Kidney (tissue), 14 donors: ENCODE measurements around the gene ZNF423. TPM values are rescaled to one million over a fixed set of nuclear protein-coding genes. Genes with fewer than 3 reads are reported as not detected.
A peak's percentile ranks its signal among the peaks of the same experiment; 100 is the strongest.

Experiments
- DNase-seq, 5 donors: peaks; one replicate each; pipeline ENCODE4 v3.0.0-alpha.2; 2013 to 2020
- FAIRE-seq: peaks from 2 replicates; lab custom pipeline; 2012; peaks lifted over from hg19 to GRCh38; lab: Jason Lieb, UNC
- H3K27ac ChIP-seq, 2 donors: one replicate each; pipeline ENCODE4 v1.7.0; 2013; ENCODE audit warnings: low read depth in 2 of 2, low read length in 2 of 2, inconsistent platforms in 1 of 2
- H3K27me3 ChIP-seq: one replicate; pipeline ENCODE4 v1.7.1; 2013; ENCODE audit warnings: low read length, inconsistent platforms; ENCODE audit not compliant: control insufficient read depth, insufficient read depth
- H3K36me3 ChIP-seq, 3 donors: one replicate each; pipeline versions ENCODE4 v1.7.0 to v1.7.1; 2013; ENCODE audit warnings: low read length in 3 of 3, control low read depth in 1 of 3, inconsistent platforms in 1 of 3; ENCODE audit not compliant: insufficient read depth in 3 of 3, control insufficient read depth in 2 of 3
- H3K4me1 ChIP-seq, 3 donors: one replicate each; pipeline versions ENCODE4 v1.7.0 to v1.7.1; 2013; ENCODE audit warnings: low read length in 3 of 3, inconsistent platforms in 1 of 3, low read depth in 1 of 3; ENCODE audit not compliant: control insufficient read depth in 2 of 3, insufficient read depth in 2 of 3
- H3K4me3 ChIP-seq, 3 donors: one replicate each; pipeline versions ENCODE4 v1.7.0 to v1.8.1; 2013; ENCODE audit warnings: low read length in 3 of 3, control low read depth in 1 of 3, inconsistent platforms in 1 of 3
- H3K9ac ChIP-seq, 3 donors: one replicate each; pipeline versions ENCODE4 v1.7.0 to v1.7.1; 2013; ENCODE audit warnings: low read length in 3 of 3, control low read depth in 1 of 3, inconsistent platforms in 1 of 3
- H3K9me3 ChIP-seq, 3 donors: one replicate each; pipeline versions ENCODE4 v1.7.0 to v1.7.1; 2013; ENCODE audit warnings: low read length in 3 of 3, control low read depth in 1 of 3, inconsistent platforms in 1 of 3; ENCODE audit not compliant: control insufficient read depth in 2 of 3, insufficient read depth in 1 of 3
- intact Hi-C: fragments of 100-400 bp; cut with DNase I; formaldehyde crosslinking; loops from one replicate; pipeline ENCODE4 v1.11.1; 2022
- polyA plus RNA-seq: library from polyadenylated mRNA; stranded (reverse); fragments of 350-450 nt; fragmentation: Illumina TruSeq; extraction: RNeasy Lipid Tissue Mini Kit (QIAGEN cat#74804); gene quantifications from one replicate; pipeline ENCODE4 v1.2.3, GENCODE V29; 2014; ENCODE audit warnings: low read depth, low replicate concordance; ENCODE audit not compliant: insufficient read depth
- total RNA-seq: library from RNA; stranded (reverse); fragmentation: NEBNext Ultra II Directional; extraction: Animal tissue kit (Norgen Biotek cat#: 25700); gene quantifications from one replicate; pipeline ENCODE4 v1.2.1, GENCODE V29; 2021
- TF ChIP-seq, protein P1 (sequence below): IDR thresholded peaks from 3 replicates; pipeline ENCODE4 v1.5.1; 2012; ENCODE audit warnings: mild to moderate bottlenecking, moderate library complexity, borderline replicate concordance; ENCODE audit not compliant: insufficient read depth; ENCODE audit errors: extremely low read depth
- donor health status: control.
- donor health status: control.
- donor health status: control.
- donor health status: control.
- donor health status: control.
- donor health status: DM: yes; HTN: yes; CAD: no.
- donor health status: Normal renal cell carcinoma (clear cell type).

The ZNF423 gene
- total and polyA plus RNA-seq, 2 donors from 2014 or later: 2.0 to 8.4 TPM

- DNase-seq (peak in 1 of 5 donors; percentile 61), FAIRE-seq (no peak)
- H3K4me3 ChIP-seq: no peak overlapping the region
- H3K9ac ChIP-seq: no peak overlapping the region
- no peaks in the 10 kb centered on the region for H3K27me3 ChIP-seq
- no peaks in the 10 kb centered on the region for H3K9me3 ChIP-seq
- TF ChIP-seq, protein P1, sequence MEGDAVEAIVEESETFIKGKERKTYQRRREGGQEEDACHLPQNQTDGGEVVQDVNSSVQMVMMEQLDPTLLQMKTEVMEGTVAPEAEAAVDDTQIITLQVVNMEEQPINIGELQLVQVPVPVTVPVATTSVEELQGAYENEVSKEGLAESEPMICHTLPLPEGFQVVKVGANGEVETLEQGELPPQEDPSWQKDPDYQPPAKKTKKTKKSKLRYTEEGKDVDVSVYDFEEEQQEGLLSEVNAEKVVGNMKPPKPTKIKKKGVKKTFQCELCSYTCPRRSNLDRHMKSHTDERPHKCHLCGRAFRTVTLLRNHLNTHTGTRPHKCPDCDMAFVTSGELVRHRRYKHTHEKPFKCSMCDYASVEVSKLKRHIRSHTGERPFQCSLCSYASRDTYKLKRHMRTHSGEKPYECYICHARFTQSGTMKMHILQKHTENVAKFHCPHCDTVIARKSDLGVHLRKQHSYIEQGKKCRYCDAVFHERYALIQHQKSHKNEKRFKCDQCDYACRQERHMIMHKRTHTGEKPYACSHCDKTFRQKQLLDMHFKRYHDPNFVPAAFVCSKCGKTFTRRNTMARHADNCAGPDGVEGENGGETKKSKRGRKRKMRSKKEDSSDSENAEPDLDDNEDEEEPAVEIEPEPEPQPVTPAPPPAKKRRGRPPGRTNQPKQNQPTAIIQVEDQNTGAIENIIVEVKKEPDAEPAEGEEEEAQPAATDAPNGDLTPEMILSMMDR: no peak
- peaks cover 0 to 15% (median 11%) of the 10 kb centered on the region in 3 donors for H3K4me1 ChIP-seq
- intact Hi-C loops: no loop called here
- H3K36me3 ChIP-seq: no peaks in the 10 kb centered on the region
- H3K27ac ChIP-seq: peak overlapping the region in 1 of 2 donors; percentile 74
Observed at GRCh38 chr16:49620869-49621240, 235.1 kb downstream of the ZNF423 start.

- TF ChIP-seq, protein P1: no peak
- H3K27ac ChIP-seq: peak overlapping the region in 1 of 2 donors; percentile 74
- intact Hi-C loops: no loop called here
- H3K9ac ChIP-seq: no peak overlapping the region
- H3K36me3 ChIP-seq: no peaks in the 10 kb centered on the region
- H3K27me3 ChIP-seq: no peaks in the 10 kb centered on the region
- FAIRE-seq (no peak), DNase-seq (peak in 4 of 5 donors; percentile 46 to 95 (median 72))
- H3K4me1 ChIP-seq: peaks cover 0 to 15% (median 11%) of the 10 kb centered on the region in 3 donors
- H3K9me3 ChIP-seq: no peaks in the 10 kb centered on the region
- no peak overlapping the region for H3K4me3 ChIP-seq
Observed at GRCh38 chr16:49620158-49620868, 235.6 kb downstream of the ZNF423 start.

GRCh38 chr16:49619811-49620157 is 236.1 kb downstream of the ZNF423 start:
- no peak overlapping the region for H3K4me3 ChIP-seq
- DNase-seq: peak in 2 of 5 donors; percentile 5 to 19
- H3K27me3 ChIP-seq: no peaks in the 10 kb centered on the region
- peak overlapping the region in 1 of 2 donors; percentile 74 for H3K27ac ChIP-seq
- H3K9ac ChIP-seq: no peak overlapping the region
- H3K9me3 ChIP-seq: no peaks in the 10 kb centered on the region
- TF ChIP-seq, protein P1: no peak
- intact Hi-C loops: no loop called here
- no peaks in the 10 kb centered on the region for H3K36me3 ChIP-seq
- no peak for FAIRE-seq
- H3K4me1 ChIP-seq: peaks cover 0 to 15% (median 11%) of the 10 kb centered on the region in 3 donors
